Right lobe of liver (tissue), 6 donors: Measurements from ENCODE around the gene RHOXF2. TPM values are rescaled to one million over a fixed set of nuclear protein-coding genes. Genes with fewer than 3 reads are reported as not detected.
"Not testable (repeated sequence)": the region's sequence is repeated elsewhere in the genome, so short reads cannot be mapped to it uniquely, and the experiment has no call there.

Experiments used
- ATAC-seq, 4 donors: fragments of 200-7000 bp; cut with Tn5 transposase; one replicate each; pipeline ENCODE4 v1.9.1; 2020; ENCODE audit warnings: mild to moderate bottlenecking in 4 of 4, moderate library complexity in 4 of 4
- DNase-seq, 3 donors: peaks; one replicate each; pipeline ENCODE4 v3.0.0-alpha.2; 2020
- H3K27ac ChIP-seq, 3 donors: fragments of 200-600 bp; one replicate each; pipeline ENCODE4 v1.8.0; 2022
- H3K27me3 ChIP-seq, 2 donors: fragments of 200-600 bp; one replicate each; pipeline ENCODE4 v1.8.0; 2022
- H3K36me3 ChIP-seq, 4 donors: fragments of 200-600 bp; sonication (generic) in 1 of 4; one replicate each; pipeline versions ENCODE4 v1.5.1 to v1.8.0; 2017 to 2022; ENCODE audit warnings: control low read depth in 1 of 4
- H3K4me1 ChIP-seq, 4 donors: fragments of 200-600 bp; sonication (generic) in 1 of 4; one replicate each; pipeline versions ENCODE4 v1.5.1 to v1.8.0; 2017 to 2022; ENCODE audit warnings: control low read depth in 1 of 4
- H3K4me3 ChIP-seq, 3 donors: fragments of 200-600 bp; one replicate each; pipeline ENCODE4 v1.8.0; 2022
- H3K9me3 ChIP-seq, 4 donors: fragments of 200-600 bp; sonication (generic) in 1 of 4; one replicate each; pipeline versions ENCODE4 v1.5.1 to v1.8.0; 2017 to 2022; ENCODE audit warnings: control low read depth in 1 of 4
- CTCF ChIP-seq, 4 donors: fragments of 200-600 bp in 3 of 4; fragments of 450-650 bp in 1 of 4; IDR thresholded peaks; one replicate each; pipeline versions ENCODE4 v1.5.1 to v1.8.0; 2016 to 2022; ENCODE audit warnings: antibody characterized with exemption in 4 of 4, mild to moderate bottlenecking in 2 of 4
- POLR2A ChIP-seq: fragments of 450-650 bp; IDR thresholded peaks from one replicate; pipeline ENCODE4 v1.6.1; 2017; ENCODE audit warnings: antibody characterized with exemption, mild to moderate bottlenecking
- WGBS: methylation state at CpG from one replicate; pipeline ENCODE4 v1.1.6; 2018; ENCODE audit warnings: low coverage, low lambda C conversion rate; ENCODE audit not compliant: insufficient coverage; ENCODE audit errors: missing lambda C conversion rate; 5-methylcytosine and 5-hydroxymethylcytosine counted together
- intact Hi-C, 2 donors: fragments of 100-400 bp; cut with DNase I; formaldehyde crosslinking; loops; one replicate each; pipeline versions ENCODE4 v1.11.2 to v1.14.1; 2022
- long read RNA-seq: library from polyadenylated mRNA; unstranded; transcript quantifications from one replicate; pipeline ENCODE4 v2.0.0, GENCODE V29; 2019
- total RNA-seq, 6 experiments: library from RNA; depleted of rRNA in 2 of 6; stranded (reverse); fragments of >200 nt in 2 of 6; fragmentation: NEBNext Ultra II Directional in 3 of 6; extraction: Animal tissue kit (Norgen Biotek cat#: 25700) in 3 of 6; gene quantifications; one replicate each; pipeline versions ENCODE4 v1.1.0 to v1.2.4, GENCODE V29; 2016 to 2023
- donor health status: DM: no; HTN: yes; CAD: no.
- donor health status: DM: no; HTN: no; CAD: no.
- donor health status: DM: no; HTN: no; CAD: no.
- donor health status: DM: no; HTN: yes; CAD: no.
- donor health status: DM: no; HTN: yes; CAD: no.

The RHOXF2 gene
- total RNA-seq, result not detected
- long read RNA-seq, result 0 reads

GRCh38 chrX:120158313-120158712 lies at the start of gene RHOXF2:
RHOXF2 (plus strand) TSS chrX:120158613; CDS start chrX:120158751, 138 bp downstream.
- H3K4me1 ChIP-seq, H3K27ac ChIP-seq, DNase-seq, intact Hi-C loops, ATAC-seq, H3K36me3 ChIP-seq, H3K4me3 ChIP-seq, H3K9me3 ChIP-seq, H3K27me3 ChIP-seq: not testable (repeated sequence)
- WGBS, result no CpG with 5 or more reads among the region's 15 CpGs

- WGBS, result 71% methylated on average over 1 of the region's 1 CpG
- H3K27me3 ChIP-seq, result no peaks in the 10 kb centered on the region
- no peaks in the 10 kb centered on the region for H3K9me3 ChIP-seq
- no peak overlapping the region for H3K4me3 ChIP-seq
- H3K4me1 ChIP-seq, result no peaks in the 10 kb centered on the region
- TF ChIP-seq CTCF (IDR thresholded peaks at IDR 0.05), result no peak
- TF ChIP-seq POLR2A, result no peak
- intact Hi-C loops, result no loop called here
- DNase-seq (no peak), ATAC-seq (no peak)
- H3K27ac ChIP-seq, result no peak overlapping the region
- H3K36me3 ChIP-seq, result no peaks in the 10 kb centered on the region
These were observed 49.0 kb upstream of the RHOXF2 start for GRCh38 chrX:120109378-120109777.

GRCh38 chrX:120111611-120112010 lies 46.8 kb upstream of the RHOXF2 start:
- Histone ChIP-seq H3K36me3 (no peaks in the 10 kb centered on the region), H3K27ac (no peak overlapping the region), H3K4me1 (no peaks in the 10 kb centered on the region), H3K9me3 (no peaks in the 10 kb centered on the region), H3K27me3 (no peaks in the 10 kb centered on the region), H3K4me3 (no peak overlapping the region)
- ATAC-seq (no peak), DNase-seq (no peak)
- intact Hi-C loops, result loop anchor here in 1 of 2 donors (10.0 kb wide), 1 partner anchor 107 kb away; no protein-coding TSS in a partner anchor
- no peak for TF ChIP-seq CTCF (IDR thresholded peaks at IDR 0.05)
- TF ChIP-seq POLR2A, result no peak

- Histone ChIP-seq H3K27me3 (no peaks in the 10 kb centered on the region), H3K27ac (no peak within 1 kb of the TSS), H3K36me3 (no peaks in the 10 kb centered on the region), H3K4me1 (no peaks in the 10 kb centered on the region), H3K9me3 (no peaks in the 10 kb centered on the region), H3K4me3 (no peak within 1 kb of the TSS)
- DNase-seq (no peak), ATAC-seq (no peak)
- TF ChIP-seq CTCF (IDR thresholded peaks at IDR 0.05) (no peak), POLR2A (no peak)
- WGBS, result 94% methylated on average over 16 of the region's 35 CpGs
- intact Hi-C loops, result loop anchor here in 1 of 2 donors (10.0 kb wide), 1 partner anchor 111 kb away; no protein-coding TSS in a partner anchor
These were observed 42.9 kb upstream of the RHOXF2 start, which contains the start of gene RHOXF1 for GRCh38 chrX:120115438-120115963. RHOXF1 (minus strand) TSS chrX:120115913; CDS start chrX:120115862, 51 bp downstream.

GRCh38 chrX:120120223-120120622 lies 38.2 kb upstream of the RHOXF2 start:
- no peak overlapping the region for H3K27ac ChIP-seq
- DNase-seq, result no peak
- no peak for ATAC-seq
- no peaks in the 10 kb centered on the region for H3K36me3 ChIP-seq
- no peak for TF ChIP-seq CTCF (IDR thresholded peaks at IDR 0.05)
- no peak for TF ChIP-seq POLR2A
- H3K4me3 ChIP-seq, result no peak overlapping the region
- H3K4me1 ChIP-seq, result no peaks in the 10 kb centered on the region
- 94% methylated on average over 10 of the region's 12 CpGs for WGBS
- intact Hi-C loops, result no loop called here
- no peaks in the 10 kb centered on the region for H3K27me3 ChIP-seq
- H3K9me3 ChIP-seq, result no peaks in the 10 kb centered on the region
